HG02870 (cell line): ENCODE measurements around the gene INPP5D.
"Not testable (repeated sequence)": the region's sequence is repeated elsewhere in the genome, so short reads cannot be mapped to it uniquely, and the experiment has no call there.

Experiments
- ATAC-seq: cut with Tn5 transposase; IDR thresholded peaks from one replicate; pipeline ENCODE4 v1.9.1; 2021; ENCODE audit warnings: mild to moderate bottlenecking, moderate library complexity; ENCODE audit not compliant: unreplicated experiment

Gene INPP5D

DNA sequence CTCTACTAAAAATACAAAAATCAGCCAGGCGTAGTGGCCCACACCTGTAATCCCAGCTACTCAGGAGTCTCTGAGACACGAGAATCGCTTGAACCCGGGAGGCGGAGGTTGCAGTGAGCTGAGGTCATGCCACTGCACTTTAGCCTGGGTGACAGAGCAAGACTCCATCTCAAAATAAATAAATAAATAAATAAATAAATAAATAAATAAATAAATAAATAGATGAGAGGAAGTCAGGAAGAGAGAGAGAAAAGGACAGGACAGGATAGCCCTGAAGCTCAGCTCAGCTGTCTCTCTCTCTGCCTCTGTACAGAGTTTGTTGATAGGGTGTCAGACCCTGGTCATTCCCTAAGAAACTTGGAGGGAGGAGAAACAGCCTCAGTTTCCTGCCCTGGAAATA lies 140.6 kb downstream of the INPP5D start:
- not testable (repeated sequence) for ATAC-seq

GRCh38 chr2:233201258-233202013 lies 141.3 kb downstream of the INPP5D start:
- no peak for ATAC-seq

DNA sequence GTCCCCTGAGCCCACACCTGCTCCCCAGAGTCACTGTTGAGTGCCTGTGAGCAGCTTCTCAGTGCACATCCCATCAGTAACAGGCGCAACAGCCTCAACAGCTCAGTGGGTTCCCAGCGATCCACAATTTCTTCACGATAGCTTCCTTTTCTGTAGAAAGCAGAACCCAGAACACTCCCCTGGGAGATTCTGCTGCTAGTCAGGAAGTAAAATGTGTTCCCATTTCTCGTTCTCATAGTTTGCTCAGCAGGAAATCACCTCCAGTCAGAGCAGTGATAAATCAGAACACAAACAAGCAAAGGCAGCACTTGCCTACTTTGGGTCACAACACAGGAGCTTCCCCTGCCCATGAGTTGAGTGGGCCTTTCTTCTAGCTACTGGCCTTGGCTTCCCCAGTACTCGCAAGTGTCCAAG lies 142.4 kb downstream of the INPP5D start:
- ATAC-seq: no peak

DNA sequence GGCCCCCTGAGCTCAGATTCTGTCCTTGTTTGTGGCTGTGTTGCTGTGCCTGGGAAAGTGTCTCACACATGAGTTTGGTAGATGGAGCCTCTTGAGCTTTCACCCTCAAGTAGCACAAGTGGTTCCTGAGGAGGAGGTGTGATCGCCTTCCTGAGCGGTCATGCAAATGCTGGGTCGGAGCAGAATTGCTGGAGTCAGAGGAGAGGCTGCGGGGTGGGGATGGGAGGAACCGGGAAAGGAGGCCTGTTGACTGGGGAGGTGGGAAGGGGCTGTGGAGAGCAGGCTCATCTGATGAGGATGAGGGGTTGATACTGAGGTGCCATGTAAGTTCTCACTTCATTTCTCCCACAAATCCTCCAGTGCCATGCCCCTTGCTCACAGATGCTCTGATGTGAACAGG lies 142.9 kb downstream of the INPP5D start:
- ATAC-seq: no peak

GRCh38 chr2:233204286-233204936 lies 144.3 kb downstream of the INPP5D start:
- no peak for ATAC-seq

GRCh38 chr2:233208382-233209116 lies 148.4 kb downstream of the INPP5D start:
- no peak for ATAC-seq

DNA sequence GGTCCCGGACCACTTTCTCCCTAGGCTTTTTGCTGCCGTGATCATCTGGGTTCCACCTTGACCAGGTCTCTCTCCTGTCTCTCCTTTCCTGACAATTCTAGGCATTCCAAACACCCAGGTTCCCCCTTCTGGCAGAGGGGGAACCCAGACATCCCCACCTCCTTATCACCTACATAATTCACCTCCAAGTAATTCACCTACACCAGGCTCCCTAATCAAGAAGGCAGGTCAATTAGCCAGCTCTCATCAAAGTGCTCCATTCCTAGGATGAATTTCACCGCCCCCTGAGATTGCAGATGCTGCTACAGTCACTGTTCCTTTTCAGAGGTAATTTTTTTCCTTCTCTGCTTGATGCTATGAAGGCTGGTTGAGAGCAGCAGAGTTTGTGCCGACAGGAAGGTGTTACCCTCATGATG lies 149.0 kb downstream of the INPP5D start:
- ATAC-seq: no peak

DNA sequence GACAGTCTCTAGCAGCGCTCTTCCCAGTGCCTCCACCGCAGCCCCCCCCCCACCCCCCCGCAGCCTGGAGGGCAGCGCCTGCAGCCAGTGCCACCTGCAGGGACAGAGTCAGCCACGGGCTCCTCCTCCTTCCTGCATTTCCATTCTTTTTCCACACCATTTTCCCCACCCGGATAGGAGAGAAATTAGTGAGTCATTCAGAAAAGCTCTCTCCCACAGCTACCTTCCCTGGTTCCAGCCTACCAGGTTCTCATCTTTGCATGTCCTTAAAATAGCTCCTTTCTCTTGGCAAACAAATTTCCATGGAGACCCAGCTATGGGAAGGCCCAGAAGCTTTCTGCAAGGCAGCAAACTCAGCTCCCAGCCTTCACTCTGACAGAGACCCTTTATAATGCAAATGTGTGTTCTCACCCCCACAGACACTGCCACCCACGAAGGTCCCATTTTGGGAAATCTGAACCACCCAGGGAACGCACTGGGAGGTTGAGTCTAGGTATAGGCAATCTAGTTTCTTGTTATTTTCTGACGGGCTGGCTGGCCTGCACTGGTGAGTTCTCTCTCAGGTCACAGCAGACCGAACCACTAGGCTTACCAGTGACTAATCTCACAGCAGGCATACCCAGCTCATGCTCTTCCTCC lies 149.5 kb downstream of the INPP5D start:
- no peak for ATAC-seq

- ATAC-seq: no peak
Observed at GRCh38 chr2:233210281-233210680, 150.1 kb downstream of the INPP5D start.

GRCh38 chr2:233210843-233211547 lies 150.9 kb downstream of the INPP5D start:
- no peak for ATAC-seq

DNA sequence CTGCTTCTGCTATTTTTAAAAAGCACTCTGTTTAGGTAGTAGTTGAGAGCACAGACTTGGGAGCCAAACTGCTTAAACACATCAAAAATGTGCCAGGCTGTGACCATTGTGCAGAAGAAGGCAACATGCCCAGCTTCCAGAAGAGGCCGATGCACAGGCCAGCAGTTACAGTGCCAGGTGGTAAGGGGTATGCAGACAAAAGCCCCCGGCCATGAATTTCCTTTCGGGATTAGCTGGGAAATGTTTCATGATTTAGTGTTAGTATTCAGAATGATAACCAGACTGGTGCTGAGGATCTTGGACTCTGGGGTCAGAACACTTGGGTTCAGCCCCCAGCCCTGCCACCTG lies 151.4 kb downstream of the INPP5D start:
- ATAC-seq: no peak

DNA sequence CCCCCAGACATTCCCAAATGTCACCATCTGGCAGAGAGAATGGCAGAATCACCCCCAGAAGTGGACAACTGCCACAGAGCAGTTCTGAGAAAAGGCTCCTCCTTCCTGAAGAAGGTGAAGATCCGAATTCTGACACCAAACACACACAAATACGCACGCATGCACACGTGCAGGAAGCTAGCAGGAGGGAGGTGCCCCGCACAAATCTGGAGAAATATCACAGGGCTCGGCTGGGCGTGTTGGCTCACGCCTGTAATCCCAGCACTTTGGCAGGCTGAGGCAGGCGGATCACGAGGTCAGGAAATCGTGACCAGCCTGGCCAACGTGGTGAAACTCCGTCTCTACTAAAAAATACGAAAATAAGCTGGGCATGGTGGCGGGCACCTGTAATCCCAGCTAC lies 152.9 kb downstream of the INPP5D start:
- ATAC-seq: no peak

DNA sequence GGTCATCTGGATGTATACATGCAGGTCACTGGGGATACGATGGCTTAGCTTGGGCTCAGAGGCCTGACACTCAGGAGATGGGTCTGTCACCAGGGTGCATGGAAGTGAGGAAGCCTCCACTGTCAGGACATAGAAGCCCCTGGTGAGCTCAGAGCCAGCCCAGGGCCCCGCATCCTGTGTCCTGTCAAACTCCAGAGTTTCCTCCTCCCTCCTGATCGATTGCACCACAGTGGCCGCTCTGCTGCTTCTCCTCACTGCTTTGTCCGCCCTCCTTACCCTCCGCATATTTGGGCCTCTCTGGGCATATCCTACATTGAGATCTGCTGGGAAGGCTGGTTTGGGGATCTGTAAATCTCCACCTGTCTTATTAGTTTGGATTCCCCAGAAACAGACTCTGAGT lies 153.8 kb downstream of the INPP5D start:
- no peak for ATAC-seq

DNA sequence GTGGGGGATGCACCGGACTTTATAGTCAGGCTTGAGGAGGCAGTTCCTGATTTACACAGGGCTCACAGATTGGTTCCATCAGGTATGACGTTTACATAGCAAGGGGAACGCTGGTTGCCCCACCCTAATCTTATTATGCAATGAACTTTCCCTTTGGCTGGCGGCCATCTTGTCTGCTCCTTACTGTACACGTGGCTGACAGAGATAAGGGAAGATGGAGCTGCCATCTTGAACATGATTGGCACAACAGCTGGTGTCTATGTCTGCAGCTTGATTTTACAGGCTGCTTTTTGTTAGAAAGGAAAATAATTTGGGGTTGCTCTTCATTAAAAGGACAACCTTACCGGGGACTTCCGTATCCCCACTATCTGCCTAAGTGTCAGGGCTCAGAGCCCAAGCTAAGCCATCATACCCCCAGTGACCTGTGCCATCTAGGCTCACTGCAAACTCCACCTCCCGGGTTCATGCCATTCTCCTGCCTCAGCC lies 157.8 kb downstream of the INPP5D start:
- ATAC-seq: no peak

- ATAC-seq: no peak
Observed at GRCh38 chr2:233218836-233219235, 158.7 kb downstream of the INPP5D start.

GRCh38 chr2:233219848-233220247 lies 159.7 kb downstream of the INPP5D start:
- ATAC-seq: no peak

DNA sequence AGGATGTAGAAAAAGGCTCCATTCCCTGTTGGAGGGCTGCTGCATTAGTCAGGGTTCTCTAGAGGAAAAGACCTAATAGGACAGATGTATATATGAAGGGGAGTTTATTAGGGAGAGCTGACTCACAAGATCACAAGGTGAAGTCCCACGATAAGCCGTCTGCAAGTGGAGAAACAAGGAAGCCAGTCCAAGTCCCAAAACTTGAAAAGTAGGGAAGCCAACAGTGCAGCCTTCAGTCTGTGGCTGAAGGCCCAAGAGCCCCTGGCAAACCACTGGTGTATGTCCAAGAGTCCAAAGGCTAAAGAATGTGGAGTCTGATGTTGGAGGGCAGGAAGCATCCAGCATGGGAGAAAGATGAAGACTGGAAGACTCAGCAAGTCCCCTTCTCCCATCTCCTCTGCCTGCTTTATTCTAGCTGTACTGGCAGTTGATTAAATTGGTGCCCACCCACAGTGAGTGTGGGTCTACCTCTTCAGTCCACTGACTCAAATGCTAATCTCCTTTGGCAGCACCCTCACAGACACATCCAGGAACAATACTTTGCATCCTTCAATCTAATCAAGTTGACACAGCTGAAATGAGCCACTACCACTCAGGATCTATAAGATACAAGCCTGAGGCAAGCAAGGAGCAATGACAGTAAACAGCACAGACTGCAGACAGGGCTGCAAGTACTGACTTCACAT lies 161.4 kb downstream of the INPP5D start:
- ATAC-seq: no peak

GRCh38 chr2:233223059-233223894 lies 163.1 kb downstream of the INPP5D start:
- peak; percentile 78 for ATAC-seq
